T-helper 1 cell (primary cell): Measurements from ENCODE around the gene TDG.
A peak's percentile ranks its signal among the peaks of the same experiment; 100 is the strongest.

Experiments
- DNase-seq, 5 donors: peaks; one replicate each; pipeline ENCODE4 v3.0.0-alpha.2; 2012 to 2020
- total RNA-seq, 4 donors: gene quantifications; one replicate each; lab custom pipeline; 2026; lab: John Stamatoyannopoulos, UW

Gene TDG
- total RNA-seq: 17.3 to 35.3 (median 28.5) reads per million in 4 donors

GRCh38 chr12:103965590-103966504 is at the start of gene TDG:
Gene TDG (plus strand): TSS chr12:103965872. CDS start chr12:103966038, 166 bp downstream.
- peak; percentile 94 to 98 (median 96) for DNase-seq

- no peak for DNase-seq
Measured at GRCh38 chr12:103917873-103918272, 47.8 kb upstream of the TDG start.

- peak in 1 of 5 donors; percentile 91 for DNase-seq
Measured at GRCh38 chr12:103924761-103925641, 40.7 kb upstream of the TDG start.

GRCh38 chr12:103928682-103929045 is 37.0 kb upstream of the TDG start:
- peak in 4 of 5 donors; percentile 27 to 84 (median 42) for DNase-seq

GRCh38 chr12:103929046-103929783 is 36.5 kb upstream of the TDG start:
- DNase-seq: peak; percentile 60 to 93 (median 83)

GRCh38 chr12:103929784-103930033 is 36.0 kb upstream of the TDG start:
- DNase-seq: peak in 1 of 5 donors; percentile 72

- DNase-seq: peak; percentile 98 to 100 (median 99)
Measured at GRCh38 chr12:103930034-103930786, 35.5 kb upstream of the TDG start, which contains the start of gene HSP90B1. Gene HSP90B1 (plus strand): TSS chr12:103930410. CDS start chr12:103930516, 106 bp downstream.

GRCh38 chr12:103930787-103931735 is 34.6 kb upstream of the TDG start:
- DNase-seq: peak in 1 of 5 donors; percentile 14

GRCh38 chr12:103933237-103933636 is 32.4 kb upstream of the TDG start:
- DNase-seq: no peak

- no peak for DNase-seq
Measured at GRCh38 chr12:103936679-103937078, 29.0 kb upstream of the TDG start.

- no peak for DNase-seq
Measured at GRCh38 chr12:103944964-103945363, 20.7 kb upstream of the TDG start.

- no peak for DNase-seq
Measured at GRCh38 chr12:103947871-103948555, 17.7 kb upstream of the TDG start.

- DNase-seq: no peak
Measured at GRCh38 chr12:103948746-103949406, 16.8 kb upstream of the TDG start.

GRCh38 chr12:103952497-103952896 is 13.2 kb upstream of the TDG start:
- peak in 1 of 5 donors; percentile 42 for DNase-seq

GRCh38 chr12:103955811-103956508 is 9.7 kb upstream of the TDG start:
- DNase-seq: no peak

GRCh38 chr12:103956509-103957027 is 9.1 kb upstream of the TDG start:
- DNase-seq: peak in 1 of 5 donors; percentile 8

GRCh38 chr12:103957865-103958388 is 7.7 kb upstream of the TDG start:
- DNase-seq: no peak

GRCh38 chr12:103958621-103959020 is 7.1 kb upstream of the TDG start:
- DNase-seq: no peak
